ENCODE results near the gene COL26A1.
"Not testable (repeated sequence)": the region's sequence is repeated elsewhere in the genome, so short reads cannot be mapped to it uniquely, and the experiment has no call there.

The COL26A1 gene

DNA sequence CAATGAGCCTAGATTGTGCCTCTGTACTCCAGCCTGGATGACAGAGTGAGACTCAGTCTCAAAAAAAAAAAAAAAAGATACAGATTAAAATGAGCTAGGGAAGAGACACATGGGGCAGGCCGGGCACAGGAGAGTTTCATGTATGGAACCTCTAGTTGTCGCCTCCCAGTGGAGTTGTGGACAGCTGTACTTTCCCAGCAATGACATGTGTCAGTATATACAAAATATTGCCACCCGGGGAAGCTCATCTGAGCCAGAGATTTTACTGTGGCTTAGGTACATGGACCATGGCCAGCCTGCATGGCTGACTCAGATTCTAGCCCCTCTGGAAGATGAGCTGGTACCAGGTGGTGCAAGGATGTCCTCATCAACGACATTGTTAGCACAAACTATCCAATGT, 87.4 kb downstream of the COL26A1 start:
- no peak for DNase-seq (ENCODE audit: low spot score)

DNA sequence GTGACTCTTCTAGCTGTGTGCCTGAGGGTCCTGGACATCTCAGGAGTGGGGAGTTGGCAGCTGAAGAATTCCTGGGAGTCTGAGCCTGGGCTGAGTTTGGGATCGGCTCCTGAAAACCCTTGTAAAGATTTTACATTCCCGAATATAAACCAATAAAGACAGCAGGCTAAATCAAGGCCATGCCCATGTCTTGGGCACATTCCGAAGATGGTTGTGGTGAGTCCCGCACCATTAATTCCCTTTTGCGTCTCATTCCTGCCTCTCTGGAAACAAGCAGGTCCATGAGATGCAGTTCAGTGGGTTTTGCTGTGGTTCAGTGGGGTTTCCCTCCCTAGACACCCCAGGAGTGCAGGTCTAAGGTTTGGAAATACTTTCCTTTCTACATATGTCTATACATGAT, 90.9 kb downstream of the COL26A1 start:
- no peak for DNase-seq (ENCODE audit: low spot score)

DNA sequence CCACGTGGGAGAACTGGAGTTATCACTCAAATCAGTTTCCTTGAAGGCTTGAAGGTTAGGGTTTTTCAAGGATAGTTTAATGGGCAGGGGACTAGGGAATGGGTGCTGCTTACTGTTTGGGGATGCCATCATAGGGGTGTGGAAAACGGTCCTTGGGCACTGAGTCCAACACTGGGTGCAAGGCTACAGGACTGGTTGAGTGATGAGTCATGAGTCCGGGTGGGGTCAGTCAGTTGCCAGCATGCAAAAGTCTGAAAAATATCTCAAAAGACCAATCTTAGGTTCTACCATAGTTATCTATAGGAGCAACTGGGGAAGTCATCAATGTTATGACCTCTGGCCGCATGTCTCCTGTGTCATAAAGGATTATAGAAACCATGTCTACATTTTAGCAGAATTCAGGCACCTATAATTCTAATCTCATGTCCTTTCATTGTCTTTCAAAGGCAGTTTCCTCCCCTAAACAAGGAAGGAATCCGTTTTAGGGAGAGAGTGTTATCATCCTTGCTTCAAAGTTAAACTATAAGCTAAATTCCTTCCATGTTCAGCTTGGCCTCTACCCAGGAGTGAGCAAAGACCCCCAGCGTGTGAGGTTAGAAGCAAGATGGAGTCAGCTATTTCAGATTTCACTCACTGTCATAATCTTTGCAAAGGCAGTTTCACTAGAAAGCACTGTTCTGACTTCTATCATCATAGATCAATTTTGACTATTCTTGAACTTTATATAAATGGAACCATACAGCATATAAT, 94.5 kb downstream of the COL26A1 start:
- no peak for DNase-seq (ENCODE audit: low spot score)

DNA sequence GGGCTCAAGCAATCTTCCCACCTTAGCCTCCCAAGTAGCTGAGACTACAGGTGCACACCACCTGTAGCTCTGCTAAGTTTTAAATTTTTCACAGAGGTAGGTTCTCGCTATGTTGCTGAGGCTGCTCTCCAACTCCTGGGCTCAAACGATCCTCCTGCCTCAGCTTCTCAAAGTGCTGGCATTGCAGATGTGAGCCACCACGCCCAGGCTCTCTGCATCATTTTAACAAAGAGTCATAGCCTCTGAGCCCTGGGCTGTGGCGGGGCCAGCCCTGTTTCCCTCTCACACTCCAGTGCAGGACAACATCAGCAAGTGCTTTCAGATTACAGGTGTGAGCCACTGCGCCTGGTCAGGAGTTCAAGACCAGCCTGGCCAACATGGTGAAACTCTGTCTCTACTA, 102.5 kb downstream of the COL26A1 start:
- DNase-seq (ENCODE audit: low spot score): no peak

DNA sequence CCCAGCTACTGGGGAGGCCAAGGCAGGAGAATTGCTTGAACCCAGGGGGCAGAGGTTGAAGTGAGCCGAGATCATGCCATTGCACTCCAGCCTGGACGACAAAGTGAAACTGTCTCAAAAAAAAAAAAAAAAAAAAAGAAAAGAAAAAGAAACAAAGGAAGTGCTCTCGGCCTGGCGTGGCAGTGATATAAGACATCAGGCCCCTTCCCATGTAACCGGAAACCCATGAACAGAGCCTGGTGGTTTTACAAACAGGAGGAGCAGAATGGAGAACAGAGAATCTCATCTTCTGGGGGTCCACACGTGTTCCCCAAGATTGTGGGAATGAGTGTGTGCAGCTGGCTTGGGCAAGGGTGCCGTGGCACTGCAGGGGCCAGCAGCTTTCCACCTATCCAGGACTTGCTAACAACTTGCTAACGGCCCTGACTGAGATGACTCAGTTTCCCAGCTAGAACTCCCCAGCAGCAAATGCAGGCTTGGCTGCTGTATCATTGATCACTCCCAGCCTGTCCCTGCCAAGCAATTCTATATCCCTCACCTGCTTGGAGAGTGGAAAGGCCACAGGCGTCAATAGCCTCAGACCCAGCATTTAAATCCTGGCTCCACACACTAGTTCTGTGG, 103.0 kb downstream of the COL26A1 start:
- DNase-seq (ENCODE audit: low spot score): no peak

DNA sequence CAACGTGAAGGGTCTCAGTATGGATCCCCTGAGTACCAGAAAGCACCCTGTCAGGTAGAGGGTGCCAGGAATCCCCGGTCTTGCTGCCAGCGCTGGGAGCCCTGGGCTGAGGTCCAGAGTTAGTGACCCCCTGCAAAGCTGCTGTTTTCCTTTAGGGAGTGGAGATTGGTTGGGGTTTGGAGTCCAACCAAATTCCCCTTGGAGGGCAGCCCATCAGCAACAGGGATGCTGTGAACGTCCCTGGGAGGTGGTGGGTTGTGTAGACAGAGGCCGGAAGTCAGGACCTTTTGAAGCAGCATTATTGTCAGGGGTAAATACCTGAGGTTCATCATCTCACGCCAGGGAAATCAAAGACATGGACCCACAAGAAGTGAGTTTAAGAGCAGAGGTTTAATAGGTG, 104.2 kb downstream of the COL26A1 start:
- no peak for DNase-seq (ENCODE audit: low spot score)

DNA sequence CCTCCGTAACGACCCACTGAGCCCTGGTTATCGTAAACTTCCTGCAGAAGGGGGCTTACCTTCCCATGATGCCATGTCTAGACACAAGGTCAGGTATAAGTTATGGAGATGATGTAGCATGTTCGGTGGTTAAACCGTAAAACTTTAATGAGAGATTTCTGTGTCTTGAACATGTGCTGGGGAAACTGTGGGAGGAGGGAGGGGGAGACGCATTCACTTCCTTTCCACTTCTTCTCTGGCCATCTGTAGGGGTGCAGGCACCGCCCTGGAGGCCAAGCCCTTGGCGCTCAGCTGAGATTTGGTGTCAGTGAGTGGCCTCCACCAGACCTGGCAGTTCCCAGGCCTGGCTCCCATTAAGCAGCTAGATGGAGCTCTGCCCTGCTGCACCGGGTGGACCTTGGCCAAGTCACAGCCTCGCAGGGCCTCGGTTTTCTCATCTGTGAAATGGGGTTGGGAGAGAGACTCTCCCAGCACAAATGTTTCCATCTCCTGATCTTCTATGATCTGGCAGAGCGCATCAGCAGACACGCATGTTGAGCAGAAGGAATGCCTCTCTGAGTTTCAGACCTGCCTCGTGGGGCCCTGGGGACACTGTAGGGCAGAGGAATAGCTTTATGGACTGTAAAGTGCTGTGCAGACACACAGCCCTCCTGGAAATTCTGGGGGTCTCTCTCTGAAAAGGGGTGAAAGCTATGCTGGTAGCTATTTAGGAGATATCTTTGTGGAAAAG, 106.0 kb downstream of the COL26A1 start:
- DNase-seq (ENCODE audit: low spot score): no peak

DNA sequence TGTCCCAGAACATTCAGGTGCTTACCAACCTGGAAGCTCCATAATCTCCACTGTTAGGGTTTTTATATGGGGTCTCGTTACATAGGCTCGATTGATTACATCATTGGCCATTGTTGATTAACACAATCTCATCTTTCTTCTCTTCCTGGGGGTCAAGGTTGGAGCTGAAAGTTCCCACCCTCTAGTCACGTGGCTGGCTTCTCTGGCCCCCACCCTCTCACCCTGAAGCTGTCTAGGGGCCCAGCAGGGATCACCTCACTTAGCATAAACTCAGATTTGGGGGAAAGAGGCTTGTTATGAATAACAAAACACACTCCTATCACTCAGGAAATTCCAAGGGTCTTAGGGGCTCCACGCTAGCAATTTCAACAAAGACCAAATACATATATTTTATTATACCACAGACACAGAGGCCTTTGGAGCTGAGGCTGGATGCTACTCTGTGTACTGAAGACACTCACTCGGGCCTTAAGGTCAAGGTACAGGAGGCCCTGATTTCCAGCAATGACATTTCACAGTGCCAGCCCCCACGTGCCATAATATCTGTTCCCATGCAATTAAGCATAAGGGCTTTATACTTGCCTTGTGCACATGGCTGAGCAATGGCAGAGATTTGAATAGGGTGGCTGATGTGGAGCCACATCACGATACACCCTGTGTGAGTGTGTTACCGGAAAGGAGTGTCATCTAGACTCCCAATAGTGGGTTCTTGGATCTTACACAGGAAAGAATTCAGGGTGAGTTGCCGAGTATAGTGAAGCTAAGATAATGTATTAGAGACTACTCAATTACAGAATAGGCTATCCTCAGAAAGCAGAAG, 108.2 kb downstream of the COL26A1 start:
- no peak for DNase-seq (ENCODE audit: low spot score)

DNA sequence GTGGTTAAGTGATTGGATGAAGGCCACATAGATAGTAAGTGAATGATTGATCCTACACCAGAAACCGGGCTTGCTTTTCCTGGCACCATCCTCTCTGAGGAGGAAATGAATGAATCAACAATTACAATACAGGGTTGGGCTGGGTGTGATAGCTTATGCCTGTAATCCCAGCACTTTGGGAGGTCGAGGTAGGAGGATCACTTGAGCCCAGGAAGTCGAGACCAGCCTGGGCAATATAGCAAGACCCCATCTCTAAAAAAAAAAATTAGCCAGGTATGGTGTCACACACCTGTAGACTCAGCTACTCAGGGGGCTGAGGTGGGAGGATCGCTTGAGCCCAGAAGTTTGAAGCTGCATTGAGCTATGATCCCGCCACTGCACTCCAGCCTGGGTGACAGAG, 111.5 kb downstream of the COL26A1 start:
- no peak for DNase-seq (ENCODE audit: low spot score)

DNA sequence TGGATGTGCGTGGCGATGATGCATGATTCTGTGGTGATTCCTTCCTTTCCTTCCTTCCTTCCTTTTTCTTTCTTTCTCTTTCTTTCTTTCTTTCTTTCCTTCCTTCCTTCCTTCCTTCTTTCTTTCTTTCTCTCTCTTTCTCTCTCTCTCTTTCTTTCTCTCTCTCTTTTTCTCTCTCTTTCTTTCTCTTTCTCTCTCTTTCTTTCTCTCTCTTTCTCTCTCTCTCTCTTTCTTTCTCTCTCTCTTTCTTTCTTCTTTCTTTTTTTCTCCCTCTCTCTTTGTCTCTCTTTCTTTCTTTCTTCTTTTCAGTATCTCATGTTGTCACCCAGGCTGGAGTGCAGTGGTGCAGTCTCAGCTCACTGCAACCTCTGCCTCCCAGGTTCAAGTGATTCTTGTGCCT, 113.0 kb downstream of the COL26A1 start:
- DNase-seq (ENCODE audit: low spot score): not testable (repeated sequence)

DNA sequence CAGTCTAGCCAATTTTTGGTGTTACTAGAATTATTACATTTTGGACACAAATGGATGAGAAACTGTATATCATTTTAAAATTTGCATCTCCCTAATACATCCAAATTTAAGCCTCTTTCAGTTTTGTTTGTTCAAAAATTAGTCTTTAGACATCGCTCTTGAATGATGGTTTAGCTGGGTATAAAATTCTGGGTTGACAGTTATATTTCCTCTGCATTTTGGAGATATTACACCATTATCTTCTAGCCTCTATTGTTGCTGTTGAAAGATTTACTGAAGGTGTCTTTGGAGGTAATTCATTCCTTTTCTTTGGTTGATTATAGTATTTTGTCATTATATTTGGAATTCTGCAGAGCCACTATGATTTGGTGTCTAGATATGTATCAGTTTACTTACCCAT, 116.5 kb downstream of the COL26A1 start:
- DNase-seq (ENCODE audit: low spot score): no peak

DNA sequence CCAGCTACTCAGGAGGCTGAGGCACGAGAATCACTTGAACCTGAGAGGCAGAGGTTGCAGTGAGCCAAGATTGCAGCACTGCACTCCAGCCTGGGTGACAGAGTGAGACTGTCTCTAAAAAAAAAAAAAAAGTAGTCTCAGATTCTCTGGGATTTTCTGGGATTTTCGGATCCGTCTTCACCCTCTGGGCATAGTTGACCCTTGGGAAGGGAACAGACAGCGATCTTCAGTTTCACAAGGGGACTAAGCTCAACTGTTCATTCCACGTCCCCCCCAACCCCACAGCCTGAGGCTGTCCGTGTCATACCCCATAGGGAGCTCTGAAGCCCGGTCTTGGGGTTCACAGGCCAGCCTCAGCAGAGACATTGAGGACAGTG, 123.4 kb downstream of the COL26A1 start:
- DNase-seq (ENCODE audit: low spot score): not testable (repeated sequence)

DNA sequence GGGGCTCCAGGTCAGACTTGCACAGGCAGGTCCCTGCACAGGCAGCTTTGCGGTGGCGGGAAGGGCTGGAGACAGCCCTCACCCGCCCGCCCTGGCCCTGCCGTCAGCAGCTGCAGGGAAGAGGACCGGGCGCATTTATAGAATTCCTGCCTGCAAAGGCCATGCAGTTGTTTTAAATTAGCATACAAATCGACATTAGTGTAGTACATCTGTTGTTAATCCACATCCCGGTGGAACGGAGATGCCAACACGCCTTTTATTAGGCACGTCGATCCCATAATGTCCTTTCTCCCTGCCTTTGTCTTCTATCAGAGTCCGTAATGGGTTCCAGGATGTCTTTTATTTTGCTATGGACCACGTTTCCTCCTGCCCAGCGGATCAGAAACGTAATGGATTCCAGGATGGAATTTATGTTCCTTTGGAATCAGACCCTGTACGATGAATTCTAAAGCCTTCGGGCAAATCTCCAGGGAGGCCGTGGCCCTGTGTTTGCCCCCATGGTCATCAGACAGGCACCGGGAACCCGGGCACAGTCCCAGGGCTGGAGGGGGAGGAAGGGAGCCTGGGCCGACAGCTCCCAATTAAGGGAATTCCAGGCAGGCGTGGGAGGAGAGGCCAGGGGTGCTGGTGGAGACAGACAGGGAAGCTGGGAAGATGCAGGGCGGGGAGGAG, 123.9 kb downstream of the COL26A1 start:
- no peak for DNase-seq (ENCODE audit: low spot score)

DNA sequence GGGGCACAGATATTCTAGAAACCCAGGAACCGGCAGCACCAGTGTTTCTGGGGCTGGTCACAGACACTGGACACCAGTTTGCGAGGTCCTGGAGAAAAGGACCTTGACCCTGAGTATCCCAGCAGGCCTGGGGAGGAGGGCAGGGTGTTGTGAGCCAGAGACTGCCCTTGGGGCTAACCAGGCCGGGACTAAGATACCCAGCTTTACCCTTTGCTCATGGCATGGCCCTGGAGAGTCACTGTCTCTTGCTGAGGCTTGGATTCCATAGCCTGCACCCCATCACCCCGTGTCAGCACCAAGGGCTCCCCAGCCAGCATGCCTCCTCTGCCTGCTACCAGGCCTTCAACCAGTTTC, 124.4 kb downstream of the COL26A1 start:
- DNase-seq (ENCODE audit: low spot score): no peak

DNA sequence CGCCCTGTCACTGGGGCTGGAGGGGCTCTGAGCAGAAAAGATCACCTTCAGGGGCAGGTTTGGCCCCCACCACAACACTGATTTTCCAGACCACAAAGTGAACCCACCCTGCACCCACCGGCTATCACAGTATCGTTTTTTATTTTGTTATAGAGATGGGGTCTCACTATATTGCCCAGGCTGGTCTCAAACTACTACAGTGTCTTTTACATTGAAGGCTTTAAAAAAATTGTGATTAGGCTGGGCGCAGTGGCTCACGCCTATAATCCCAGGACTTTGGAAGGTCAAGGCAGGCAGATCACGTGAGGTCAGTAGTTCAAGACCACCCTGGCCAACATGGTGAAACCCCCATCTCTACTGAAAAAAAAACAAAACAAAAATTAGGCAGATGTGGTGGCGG, 125.1 kb downstream of the COL26A1 start:
- DNase-seq (ENCODE audit: low spot score): no peak

DNA sequence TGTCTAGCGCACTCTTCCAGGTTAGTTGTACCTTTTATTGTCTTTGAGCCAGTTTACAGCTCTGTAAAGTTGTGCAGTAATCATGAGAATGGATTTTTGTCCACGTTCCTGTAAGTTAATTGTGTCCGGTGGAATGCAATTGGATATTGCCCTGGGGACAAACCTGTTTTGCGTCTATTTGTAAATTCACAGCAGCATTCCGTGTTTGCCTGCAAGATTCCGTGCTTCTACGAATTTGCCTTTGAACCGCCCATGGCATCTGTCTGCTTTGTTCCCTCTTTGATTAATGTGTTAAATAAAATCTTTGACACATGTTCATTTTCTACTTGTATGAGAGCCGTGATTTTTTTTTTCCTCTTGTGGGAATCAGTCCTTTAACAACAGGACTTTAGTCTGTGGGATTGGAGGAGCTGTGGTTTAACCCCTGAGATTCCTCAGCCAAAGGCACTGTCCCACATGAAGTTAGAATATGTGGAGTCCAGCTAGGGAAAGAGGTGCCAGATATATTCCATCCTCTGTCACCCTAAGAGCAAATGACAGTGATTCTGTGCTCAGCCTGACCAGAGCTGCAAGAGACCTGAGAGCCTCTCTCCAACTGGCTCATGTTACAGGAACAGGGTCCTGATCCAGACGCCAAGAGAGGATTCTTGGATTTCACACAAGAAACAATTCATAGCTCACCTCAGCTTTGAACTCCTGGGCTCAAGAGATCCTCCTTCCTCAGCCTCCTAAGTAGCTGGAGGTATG, 126.3 kb downstream of the COL26A1 start:
- no peak for DNase-seq (ENCODE audit: low spot score)

DNA sequence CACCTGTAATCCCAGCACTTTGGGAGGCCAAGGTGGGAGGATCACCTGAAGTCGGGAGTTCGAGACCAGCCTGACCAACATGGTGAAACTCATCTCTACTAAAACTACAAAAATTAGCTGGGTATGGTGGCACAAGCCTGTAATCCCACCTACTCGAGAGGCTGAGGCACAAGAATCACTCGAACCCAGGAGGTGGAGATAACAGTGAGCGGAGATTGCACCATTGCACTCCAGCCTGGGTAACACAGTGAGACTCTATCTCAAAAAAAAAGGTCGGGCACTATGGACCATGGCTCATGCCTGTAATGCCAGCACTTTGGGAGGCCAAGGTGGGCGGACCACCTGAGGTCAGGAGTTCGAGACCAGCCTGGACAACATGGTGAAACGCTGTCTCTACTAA, 127.8 kb downstream of the COL26A1 start:
- DNase-seq (ENCODE audit: low spot score): not testable (repeated sequence)

DNA sequence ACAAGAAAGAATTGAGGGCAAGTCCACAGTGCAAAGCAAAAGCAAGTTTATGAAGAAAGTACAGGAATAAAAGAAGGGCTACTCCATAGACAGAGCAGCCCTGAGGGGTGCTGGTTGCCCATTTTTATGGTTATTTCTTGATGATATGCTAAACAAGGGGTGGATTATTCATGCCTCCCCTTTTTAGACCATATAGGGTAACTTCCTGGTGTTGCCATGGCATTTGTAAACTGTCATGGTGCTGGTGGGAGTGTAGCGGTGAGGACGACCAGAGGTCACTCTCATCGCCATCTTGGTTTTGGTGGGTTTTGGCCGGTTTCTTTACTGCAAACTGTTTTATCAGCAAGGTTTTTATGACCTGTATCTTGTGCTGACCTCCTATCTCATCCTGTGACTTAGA, 128.8 kb downstream of the COL26A1 start:
- not testable (repeated sequence) for DNase-seq (ENCODE audit: low spot score)

DNA sequence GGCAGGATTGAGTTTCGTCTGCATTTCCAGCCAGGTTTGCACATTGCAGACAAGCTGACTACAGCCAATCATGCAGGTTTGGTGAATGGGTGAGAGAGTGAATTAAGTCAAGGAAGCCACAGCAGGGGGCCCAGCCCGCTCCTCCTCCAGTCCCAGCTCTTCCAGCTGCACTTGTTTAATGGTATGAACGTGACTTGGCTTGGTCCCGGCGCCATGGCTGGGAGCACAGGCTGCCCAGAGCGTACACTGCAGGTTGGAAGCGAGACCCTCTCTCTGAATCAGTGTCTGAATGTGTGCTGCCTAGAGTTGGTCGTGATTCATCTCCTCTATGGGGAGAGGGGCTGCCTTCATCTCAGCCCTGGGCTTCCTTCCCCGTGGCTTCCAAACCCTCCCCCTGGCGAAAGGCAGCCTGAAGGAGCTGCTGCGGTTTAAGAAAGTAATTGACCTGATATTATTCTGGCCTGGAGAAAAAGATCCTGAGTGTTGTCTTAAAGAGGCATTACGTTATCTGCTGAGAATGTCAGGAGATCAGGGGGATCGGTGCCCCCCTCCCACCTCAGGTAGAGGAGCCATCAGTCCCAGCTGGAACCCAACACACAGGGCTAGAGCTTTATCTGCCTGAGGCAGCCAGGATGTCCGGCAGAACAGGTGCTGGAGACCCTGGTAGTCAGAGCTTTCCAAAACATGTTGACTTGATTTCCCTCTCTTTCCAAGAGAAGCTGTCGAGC, 132.1 kb downstream of the COL26A1 start:
- no peak for DNase-seq (ENCODE audit: low spot score)

DNA sequence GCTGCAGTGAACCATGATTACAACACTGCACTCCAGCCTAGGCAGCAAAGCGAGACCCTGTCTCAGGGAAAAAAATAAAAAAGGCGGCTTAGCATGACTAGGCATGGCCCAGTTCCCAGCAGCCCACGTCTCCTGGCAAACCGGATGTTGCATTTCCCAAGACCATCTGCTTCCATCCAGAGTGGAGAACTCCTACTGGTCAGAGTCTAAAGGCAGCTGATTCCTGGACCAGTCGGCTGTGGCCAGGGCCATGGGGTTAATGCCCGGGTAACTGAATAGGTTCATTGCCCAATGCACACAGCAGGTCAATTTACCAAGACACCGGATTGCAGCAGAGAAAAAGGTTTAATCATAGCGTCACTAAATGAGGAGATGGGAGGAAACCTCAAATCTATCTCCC, 133.3 kb downstream of the COL26A1 start:
- no peak for DNase-seq (ENCODE audit: low spot score)

DNA sequence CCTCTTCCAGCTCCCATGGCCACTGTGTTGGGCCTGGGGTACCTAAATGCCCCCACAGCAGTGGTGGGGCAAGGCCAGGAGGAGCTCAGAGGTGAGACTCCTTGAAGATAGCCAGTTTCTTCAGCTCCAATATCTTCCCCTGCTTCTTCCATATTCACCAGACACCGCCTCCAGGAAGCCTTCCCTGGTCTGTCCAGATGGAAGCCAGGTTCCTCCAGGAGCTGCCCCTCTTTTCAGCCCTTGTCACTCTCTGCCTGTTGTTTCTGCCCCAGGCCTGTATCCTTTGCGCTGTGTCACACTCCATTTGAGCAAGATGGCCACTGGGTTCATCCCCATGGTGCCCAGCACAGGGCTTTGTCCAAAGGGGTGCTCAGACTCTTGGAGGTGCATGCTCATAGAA, 138.7 kb downstream of the COL26A1 start:
- DNase-seq (ENCODE audit: low spot score): no peak
